OCI-LY7 (cell line): ENCODE data around the gene NUP133.

Experiments used
- CTCF ChIP-seq: fragments of 200-600 bp; sonication (generic); conservative IDR thresholded peaks from 2 replicates; pipeline ENCODE4 v1.5.1; 2014; ENCODE audit warnings: mild to moderate bottlenecking, antibody characterized with exemption, low read length, moderate library complexity, mixed read lengths
- EZH2phosphoT487 ChIP-seq: fragments of 200-600 bp; sonication (generic); IDR thresholded peaks from 2 replicates; pipeline ENCODE4 v1.6.1; 2018; ENCODE audit warnings: low read depth, borderline replicate concordance, mild to moderate bottlenecking, mixed run types, antibody characterized with exemption, low read length, moderate library complexity, mixed read lengths

GRCh38 chr1:229436201-229436600 lies 71.9 kb downstream of the NUP133 start:
- TF ChIP-seq CTCF: no peak
- no peak for TF ChIP-seq EZH2phosphoT487
